GM18502 (cell line): ENCODE results near the gene SAFB.
"Not testable (repeated sequence)": the region's sequence is repeated elsewhere in the genome, so short reads cannot be mapped to it uniquely, and the experiment has no call there.

Experiments
- ATAC-seq: cut with Tn5 transposase; IDR thresholded peaks from one replicate; pipeline ENCODE4 v1.9.1; 2021; ENCODE audit warnings: mild to moderate bottlenecking; ENCODE audit not compliant: unreplicated experiment, poor library complexity

The SAFB gene

DNA sequence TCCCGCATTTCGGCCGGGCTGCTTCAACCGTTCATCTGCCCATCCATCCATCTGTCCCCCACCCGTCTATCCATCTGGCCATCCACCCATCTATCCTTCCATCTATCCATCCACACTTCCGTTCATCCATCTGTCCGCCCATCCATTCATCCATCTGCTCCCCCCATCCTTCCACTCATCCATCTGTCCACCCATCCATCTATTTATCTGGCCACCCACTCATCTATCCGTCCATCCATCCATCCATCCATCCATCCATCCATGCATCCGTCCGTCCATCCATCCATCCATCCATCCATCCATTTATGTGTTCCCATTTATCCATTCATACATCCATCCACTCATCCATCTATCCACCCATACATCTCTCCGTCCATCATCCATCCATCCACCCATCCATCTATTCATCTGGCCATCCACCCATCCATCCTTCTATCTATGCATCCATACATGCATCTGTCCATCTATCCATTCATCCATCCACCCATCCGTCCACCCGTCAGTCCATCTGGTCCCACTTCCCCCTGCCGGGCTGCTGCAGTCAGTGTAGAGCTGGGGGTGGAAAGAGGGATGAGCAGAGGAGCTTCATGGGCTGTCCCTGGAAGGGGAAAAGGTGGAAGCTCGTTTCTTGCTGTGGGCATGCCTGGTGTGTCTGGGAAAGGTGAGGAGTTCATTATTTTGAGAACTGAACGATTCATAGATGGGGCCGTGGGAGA, 58.7 kb downstream of the SAFB start:
- ATAC-seq = no peak

DNA sequence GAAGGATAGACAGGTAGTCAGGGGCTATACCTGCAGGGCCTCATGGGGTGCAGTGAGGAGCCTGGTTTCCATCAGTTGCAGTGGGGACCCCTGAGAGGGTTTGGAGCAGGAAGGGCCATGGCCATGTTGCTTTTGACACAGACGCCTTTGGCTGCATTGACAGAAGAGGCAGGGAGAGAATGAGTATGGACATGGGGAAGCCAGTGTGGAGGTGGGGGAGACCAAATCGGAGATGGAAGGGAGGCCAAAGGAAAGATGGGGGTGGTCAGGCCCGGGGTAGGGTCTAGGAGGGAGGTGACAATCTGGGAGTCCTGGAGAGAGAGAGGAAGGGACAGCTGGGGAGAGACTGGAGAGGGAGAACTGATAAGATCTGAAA, 59.2 kb downstream of the SAFB start:
- ATAC-seq = no peak

DNA sequence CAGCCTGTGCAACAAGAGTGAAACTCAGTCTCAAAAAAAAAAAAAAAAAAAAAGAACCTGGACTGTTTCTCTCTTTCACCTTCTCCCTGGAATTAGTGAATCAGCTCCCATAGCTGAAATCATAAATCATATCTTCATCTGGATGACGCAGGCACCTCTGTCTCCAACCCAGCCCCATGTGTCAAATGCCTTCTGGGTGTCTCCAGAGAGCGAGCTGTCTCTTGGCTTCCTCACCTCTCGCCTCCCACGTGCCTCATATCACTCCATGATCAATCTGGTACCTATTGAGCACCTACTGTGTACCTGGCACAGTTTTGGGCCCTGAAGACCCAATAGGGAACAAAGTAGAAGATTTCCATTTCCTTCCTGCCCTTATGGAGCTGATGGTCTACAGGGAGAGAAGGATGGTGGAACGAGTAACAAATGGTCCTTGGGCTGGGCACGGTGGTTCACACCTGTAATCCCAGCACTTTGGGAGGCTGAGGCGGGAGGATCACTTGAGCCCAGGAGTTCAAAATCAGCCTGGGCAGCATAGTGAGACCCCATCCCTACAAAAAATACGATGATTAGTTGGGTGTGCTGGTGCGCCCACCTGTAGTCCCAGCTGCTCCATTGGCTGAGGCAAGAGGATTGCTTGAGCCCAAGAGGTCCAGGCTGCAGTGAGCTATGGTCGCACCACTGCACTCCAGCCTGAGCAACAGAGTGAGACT, 60.4 kb downstream of the SAFB start:
- ATAC-seq = no peak

DNA sequence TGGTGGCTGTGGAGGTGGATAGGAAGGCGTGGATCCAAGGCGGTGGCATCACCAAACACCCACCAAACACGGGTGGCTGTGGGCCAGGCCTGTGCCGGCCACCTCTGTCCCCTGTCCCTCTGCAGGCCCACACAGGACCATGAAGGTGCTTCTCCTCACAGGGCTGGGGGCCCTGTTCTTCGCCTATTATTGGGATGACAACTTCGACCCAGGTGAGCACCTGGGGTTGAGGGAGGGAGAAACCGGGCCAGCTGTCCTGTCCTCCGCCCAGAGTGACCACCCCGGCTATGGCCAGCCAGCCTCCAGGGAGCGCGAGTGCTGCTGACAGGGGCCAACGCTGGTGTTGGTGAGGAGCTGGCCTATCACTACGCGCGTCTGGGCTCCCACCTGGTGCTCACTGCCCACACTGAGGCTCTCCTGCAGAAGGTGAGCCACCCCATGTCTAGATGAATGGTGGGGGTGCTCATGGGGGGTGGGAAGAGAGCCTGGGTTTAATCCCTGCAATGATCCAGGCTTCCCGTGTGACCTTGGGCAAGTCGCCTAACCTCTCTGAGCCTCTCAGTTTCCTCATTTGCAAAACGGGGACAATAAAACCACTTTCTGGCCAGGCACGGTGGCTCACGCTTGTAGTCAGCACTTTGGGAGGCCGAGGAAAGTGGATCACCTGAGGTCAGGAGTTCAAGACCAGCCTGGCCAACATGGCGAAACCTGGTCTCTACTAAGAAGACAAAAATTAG, 62.0 kb downstream of the SAFB start:
- ATAC-seq = no peak

GRCh38 chr19:5686326-5686646, 63.4 kb downstream of the SAFB start:
- ATAC-seq = no peak

GRCh38 chr19:5686647-5687359, 63.9 kb downstream of the SAFB start:
- ATAC-seq = peak; percentile 57

DNA sequence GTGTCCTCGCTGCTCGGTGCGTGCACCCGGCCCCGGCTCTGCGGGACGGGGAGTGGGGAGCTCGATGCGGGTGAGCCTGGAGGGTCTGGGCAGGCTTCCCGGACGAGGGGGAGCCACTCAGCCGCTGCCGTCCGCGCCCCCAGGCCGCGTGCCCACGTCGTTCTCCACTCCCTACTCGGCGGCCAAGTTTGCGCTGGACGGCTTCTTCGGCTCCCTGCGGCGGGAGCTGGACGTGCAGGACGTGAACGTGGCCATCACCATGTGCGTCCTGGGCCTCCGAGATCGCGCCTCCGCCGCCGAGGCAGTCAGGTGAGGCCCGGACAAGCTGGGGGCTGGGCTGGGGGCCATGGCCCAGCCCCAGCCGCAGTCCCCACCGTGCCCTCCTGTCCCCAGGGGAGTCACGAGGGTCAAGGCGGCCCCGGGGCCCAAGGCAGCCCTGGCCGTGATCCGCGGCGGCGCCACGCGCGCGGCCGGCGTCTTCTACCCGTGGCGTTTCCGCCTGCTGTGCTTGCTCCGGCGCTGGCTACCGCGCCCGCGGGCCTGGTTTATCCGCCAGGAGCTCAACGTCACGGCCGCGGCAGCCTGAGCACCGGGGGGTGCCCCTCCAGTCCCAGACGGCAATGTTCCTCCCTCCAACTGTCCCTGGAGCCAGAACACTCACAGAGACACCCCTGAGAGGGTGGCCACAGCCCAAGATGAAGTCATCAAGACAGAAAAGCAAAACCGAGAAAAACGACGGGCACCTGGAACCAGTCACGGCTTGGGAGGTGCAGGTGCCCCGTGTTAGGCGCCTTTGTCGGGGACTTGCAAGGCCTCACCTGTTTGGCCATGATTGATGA, 64.7 kb downstream of the SAFB start:
- ATAC-seq = no peak

DNA sequence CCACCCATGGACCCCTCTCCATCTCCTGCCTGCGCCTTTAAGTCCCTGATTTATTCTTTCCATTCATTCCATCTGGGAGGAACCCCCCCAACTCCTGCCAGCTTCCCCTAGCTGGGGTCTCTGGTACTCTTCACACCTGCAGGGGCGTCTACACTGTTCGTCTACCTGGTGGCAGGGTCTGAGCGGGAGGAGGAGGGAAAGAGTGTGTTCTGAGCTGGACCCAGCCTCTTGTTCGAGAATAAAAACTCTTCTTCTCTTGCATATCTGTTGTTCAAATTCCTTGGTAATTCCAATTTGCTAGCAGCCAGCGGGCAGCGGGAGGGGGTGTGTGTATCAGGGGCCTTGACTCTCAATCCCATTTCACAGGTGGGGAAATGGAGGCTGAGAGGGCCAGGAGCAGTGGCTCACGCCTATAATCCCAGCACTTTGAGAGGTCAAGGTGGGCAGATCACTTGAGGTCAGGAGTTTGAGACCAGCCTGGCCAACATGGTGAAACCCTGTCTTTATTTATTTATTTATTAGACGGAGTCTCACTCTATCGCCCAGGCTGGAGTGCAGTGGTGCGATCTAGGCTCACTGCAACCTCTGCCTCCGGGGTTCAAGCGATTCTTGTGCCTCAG, 65.5 kb downstream of the SAFB start:
- not testable (repeated sequence) for ATAC-seq

GRCh38 chr19:5690125-5690954, 67.5 kb downstream of the SAFB start, which contains the start of gene RPL36:
TSS of gene RPL36 (plus strand) at chr19:5690295. CDS start at chr19:5690508, 213 bp downstream.
- peak; percentile 47 for ATAC-seq

DNA sequence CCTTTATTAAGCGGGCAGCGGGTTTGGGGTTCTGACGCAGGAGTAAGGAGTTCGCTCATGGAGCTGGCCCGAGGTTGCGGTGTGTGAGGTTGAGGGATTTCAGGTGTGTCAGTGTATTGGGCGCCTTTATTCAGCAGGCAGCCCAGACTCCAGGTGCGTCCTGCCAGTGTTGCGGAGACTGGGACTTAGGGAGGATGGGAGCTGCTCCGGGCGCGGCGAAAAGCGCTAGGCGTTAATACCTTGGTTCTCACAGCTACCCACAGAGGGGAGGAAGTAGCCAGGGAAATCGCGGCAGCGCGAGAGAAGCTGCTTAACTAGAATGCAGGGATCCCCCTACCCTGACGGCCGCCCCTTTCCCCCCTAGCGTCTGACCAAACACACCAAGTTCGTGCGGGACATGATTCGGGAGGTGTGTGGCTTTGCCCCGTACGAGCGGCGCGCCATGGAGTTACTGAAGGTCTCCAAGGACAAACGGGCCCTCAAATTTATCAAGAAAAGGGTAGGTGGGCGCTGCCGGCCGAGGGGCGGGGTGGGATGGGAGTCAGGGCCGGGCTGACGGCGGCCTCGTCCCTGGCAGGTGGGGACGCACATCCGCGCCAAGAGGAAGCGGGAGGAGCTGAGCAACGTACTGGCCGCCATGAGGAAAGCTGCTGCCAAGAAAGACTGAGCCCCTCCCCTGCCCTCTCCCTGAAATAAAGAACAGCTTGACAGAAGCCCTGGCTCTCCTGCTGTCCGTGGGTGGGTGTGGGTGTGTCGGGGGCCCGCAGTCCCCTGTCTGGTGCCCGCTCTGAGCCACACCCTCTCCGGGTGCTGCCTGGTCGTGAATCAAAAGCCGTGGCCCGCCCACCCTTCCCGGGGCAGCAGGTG, 68.3 kb downstream of the SAFB start:
- ATAC-seq = no peak

- ATAC-seq = no peak
Measured at GRCh38 chr19:5691822-5692722, 69.2 kb downstream of the SAFB start.

GRCh38 chr19:5692723-5693194, 69.9 kb downstream of the SAFB start:
- no peak for ATAC-seq

DNA sequence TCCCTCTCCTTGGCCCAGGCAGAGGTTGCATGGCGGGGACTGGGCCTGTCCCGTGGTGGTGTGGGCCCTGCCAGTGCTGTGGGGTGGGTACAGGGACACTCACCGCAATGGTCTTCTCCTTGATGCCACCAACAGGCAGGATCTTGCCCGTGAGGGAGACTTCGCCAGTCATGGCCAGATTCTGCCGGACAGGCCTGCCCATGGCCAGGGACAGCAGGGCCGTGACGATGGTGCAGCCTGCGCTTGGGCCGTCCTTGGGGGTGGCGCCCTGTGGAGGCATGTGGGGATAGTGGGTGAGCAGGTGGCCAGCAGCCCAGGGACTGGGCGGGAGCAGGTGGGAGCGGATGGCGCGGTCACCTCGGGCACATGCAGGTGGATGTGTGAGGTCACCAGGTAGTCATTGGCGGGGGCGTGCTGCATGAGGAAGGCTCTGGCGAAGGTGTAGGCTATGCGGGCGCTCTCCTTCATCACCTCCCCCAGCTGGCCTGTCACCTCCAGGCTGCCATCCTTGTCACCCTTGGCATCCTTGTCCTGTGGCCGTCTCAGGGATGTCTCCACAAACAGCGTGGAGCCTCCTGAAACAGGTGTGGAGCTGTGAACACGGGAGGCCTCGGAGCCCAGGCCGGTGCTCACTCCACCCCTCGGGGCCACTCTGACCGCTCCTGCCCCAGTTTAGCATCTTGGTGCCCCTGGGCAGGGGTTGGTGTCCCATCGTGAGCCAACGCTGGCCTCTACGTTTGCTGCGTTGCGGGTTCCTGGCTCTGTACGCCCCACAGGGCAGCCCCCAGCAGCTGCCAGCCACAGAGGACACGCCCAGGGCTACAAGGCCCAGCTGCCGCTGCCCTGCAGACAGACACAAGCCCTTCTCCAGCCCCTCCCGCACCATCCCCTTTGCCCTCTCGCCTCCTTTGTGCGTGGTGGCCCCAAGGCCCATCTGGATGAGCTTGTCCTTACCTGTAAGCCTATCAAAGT, 70.6 kb downstream of the SAFB start:
- ATAC-seq = no peak

- ATAC-seq = no peak
Measured at GRCh38 chr19:5694167-5694955, 71.5 kb downstream of the SAFB start.
